CD4-positive, alpha-beta T cell treated with Interleukin-4 for 4 hours (primary cell): Measurements from ENCODE around the gene ITIH2.
"Not testable (repeated sequence)": the region's sequence is repeated elsewhere in the genome, so short reads cannot be mapped to it uniquely, and the experiment has no call there.

Experiments used
- DNase-seq: peaks from one replicate; pipeline ENCODE4 v3.0.0-alpha.2; 2020

ITIH2 gene

GRCh38 chr10:7696545-7696944, 6.6 kb upstream of the ITIH2 start:
- DNase-seq, result no peak

GRCh38 chr10:7697426-7697825, 5.7 kb upstream of the ITIH2 start:
- no peak for DNase-seq

- DNase-seq, result no peak
These were observed 2.5 kb upstream of the ITIH2 start for GRCh38 chr10:7700577-7701125.

- no peak for DNase-seq
These were observed 1.9 kb upstream of the ITIH2 start for GRCh38 chr10:7701158-7701742.

- no peak for DNase-seq
These were observed 766 bp upstream of the ITIH2 start for GRCh38 chr10:7702288-7702812.

- DNase-seq, result no peak
These were observed 1.2 kb downstream of the ITIH2 start for GRCh38 chr10:7704071-7705016.

- DNase-seq, result no peak
These were observed 2.2 kb downstream of the ITIH2 start for GRCh38 chr10:7705341-7705740.

GRCh38 chr10:7706534-7707073, 3.5 kb downstream of the ITIH2 start:
- DNase-seq, result no peak

- no peak for DNase-seq
These were observed 4.0 kb downstream of the ITIH2 start for GRCh38 chr10:7707102-7707501.

GRCh38 chr10:7707858-7708622, 4.9 kb downstream of the ITIH2 start:
- DNase-seq, result no peak

- no peak for DNase-seq
These were observed 5.7 kb downstream of the ITIH2 start for GRCh38 chr10:7708832-7709231.

GRCh38 chr10:7710446-7710845, 7.3 kb downstream of the ITIH2 start:
- DNase-seq, result no peak

GRCh38 chr10:7711075-7711474, 8.0 kb downstream of the ITIH2 start:
- not testable (repeated sequence) for DNase-seq

- DNase-seq, result no peak
These were observed 12.4 kb downstream of the ITIH2 start for GRCh38 chr10:7715515-7715914.

GRCh38 chr10:7717767-7718166, 14.7 kb downstream of the ITIH2 start:
- DNase-seq, result no peak

- no peak for DNase-seq
These were observed 15.6 kb downstream of the ITIH2 start for GRCh38 chr10:7718685-7719084.

- no peak for DNase-seq
These were observed 17.4 kb downstream of the ITIH2 start for GRCh38 chr10:7720478-7720877.

- DNase-seq, result no peak
These were observed 19.9 kb downstream of the ITIH2 start for GRCh38 chr10:7722927-7723529.

- no peak for DNase-seq
These were observed 31.7 kb downstream of the ITIH2 start for GRCh38 chr10:7734821-7735220.

GRCh38 chr10:7738536-7739407, 35.7 kb downstream of the ITIH2 start:
- DNase-seq, result no peak

- no peak for DNase-seq
These were observed 41.2 kb downstream of the ITIH2 start for GRCh38 chr10:7744307-7744706.
